Activated CD8-positive, alpha-beta memory T cell treated with anti-CD3 and anti-CD28 coated beads for 36 hours (primary cell): ENCODE results near the gene ZFAND3. TPM values are rescaled to one million over a fixed set of nuclear protein-coding genes. Genes with fewer than 3 reads are reported as not detected.

Experiments used
- CTCF ChIA-PET: fragments of 350-600 bp; sonication (Branson Sonifier 250); formaldehyde crosslinking; loops from one replicate; lab custom pipeline; 2021; ENCODE audit warnings: antibody characterized with exemption; lab: Charles Lee
- POLR2A ChIA-PET: fragments of 350-600 bp; sonication (Branson Sonifier 250); formaldehyde crosslinking; loops from one replicate; lab custom pipeline; 2021; ENCODE audit warnings: antibody characterized with exemption; lab: Charles Lee
- total RNA-seq, 2 experiments: library from RNA; stranded (reverse); gene quantifications; one replicate each; pipeline ENCODE4 v1.2.3, GENCODE V29; 2021

The ZFAND3 gene
- total RNA-seq, 2 experiments from 2014 or later: 29.3 TPM

DNA sequence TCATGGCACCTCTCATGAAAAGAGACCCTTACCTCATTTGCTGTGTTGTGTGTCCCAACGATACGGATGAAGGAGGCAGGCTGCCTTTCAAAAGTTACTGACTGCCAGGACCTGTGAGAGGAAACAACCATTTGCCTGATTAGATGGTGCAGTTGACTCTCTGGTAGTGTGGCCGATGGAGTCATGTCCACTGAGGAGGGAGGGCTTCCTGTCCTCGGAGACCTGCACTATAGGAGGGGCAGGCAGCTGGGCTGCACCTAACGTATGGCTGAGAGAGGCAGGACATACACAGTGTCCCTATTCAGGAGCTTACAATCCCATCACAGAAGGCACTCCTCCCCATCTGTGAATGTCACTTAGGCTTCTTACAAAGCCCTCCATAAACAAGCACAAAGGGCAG is 373.0 kb downstream of the ZFAND3 start:
- ChIA-PET POLR2A (no interaction called here), CTCF (no interaction called here)

DNA sequence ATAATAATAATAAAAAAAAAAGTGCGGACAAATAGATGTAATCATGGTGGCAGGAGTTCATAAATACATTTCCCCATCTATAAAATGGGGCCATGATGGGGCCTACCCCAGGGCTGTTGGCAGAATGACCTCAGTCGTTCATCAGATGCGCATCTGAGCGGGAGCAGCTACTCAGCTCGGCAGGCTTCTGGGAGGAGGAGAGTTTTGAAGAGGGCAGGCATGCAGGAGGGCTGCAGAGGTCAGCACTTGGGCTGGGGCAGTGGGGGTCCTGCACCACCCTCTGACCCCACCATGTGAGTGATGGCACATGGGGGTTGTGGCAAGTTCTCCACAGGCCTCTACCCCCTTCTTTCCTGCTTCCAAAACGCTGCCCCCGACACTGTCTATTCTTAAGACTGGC is 373.5 kb downstream of the ZFAND3 start:
- ChIA-PET POLR2A (no interaction called here), CTCF (no interaction called here)

DNA sequence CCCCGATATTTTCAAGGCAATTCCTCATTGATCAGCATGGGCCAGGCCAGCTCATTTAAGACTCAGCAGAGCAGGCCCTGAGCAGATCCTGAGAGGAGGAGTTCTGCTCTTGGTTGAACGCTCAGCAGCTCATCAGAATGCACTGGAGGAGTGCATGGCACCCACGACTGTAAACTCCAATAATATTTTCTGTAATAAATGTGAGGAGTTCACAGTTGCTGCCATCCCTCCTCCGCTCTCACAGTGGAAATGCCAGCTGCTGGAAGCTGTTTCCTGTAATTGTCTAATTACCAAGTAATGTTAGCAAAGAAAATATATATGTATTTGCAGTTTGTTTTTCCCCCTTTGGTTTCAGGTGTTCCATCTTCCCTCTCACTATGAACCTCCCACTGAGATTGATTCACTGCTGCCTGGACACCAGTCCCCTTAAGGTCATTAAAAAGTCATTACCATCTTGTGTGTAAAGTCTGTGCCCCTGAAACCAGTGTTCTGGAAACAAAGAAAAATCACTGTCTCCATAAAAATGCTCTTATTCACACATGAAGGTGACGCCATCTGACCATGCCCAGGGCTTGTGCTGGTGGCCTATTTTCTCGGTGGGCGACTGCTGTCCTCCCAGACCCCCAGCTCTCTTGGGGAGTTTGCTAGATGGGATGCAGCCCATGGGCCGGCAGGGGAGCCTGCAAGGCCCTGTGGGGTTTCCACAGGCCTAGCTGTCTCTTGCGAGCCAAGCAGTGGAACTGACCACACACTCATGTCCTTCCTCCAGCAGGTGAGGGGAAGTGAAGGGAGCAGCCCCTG is 374.2 kb downstream of the ZFAND3 start:
- POLR2A ChIA-PET: no interaction called here
- CTCF ChIA-PET: no interaction called here

DNA sequence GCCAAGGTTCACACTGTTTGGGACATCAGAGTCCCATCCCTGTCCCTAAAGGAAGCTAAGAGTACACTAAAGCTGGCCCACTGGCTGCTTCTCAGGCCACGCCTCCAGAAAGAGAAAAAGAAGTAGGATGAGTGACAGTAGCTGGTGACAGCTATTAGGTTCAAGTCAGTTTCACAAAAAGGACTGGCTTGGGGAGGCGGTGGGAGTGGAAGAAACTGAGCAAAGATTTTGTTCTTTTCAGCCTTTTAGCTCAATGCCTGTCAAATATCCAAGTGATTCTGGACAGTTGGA is 374.7 kb downstream of the ZFAND3 start:
- ChIA-PET POLR2A (no interaction called here), CTCF (no interaction called here)

DNA sequence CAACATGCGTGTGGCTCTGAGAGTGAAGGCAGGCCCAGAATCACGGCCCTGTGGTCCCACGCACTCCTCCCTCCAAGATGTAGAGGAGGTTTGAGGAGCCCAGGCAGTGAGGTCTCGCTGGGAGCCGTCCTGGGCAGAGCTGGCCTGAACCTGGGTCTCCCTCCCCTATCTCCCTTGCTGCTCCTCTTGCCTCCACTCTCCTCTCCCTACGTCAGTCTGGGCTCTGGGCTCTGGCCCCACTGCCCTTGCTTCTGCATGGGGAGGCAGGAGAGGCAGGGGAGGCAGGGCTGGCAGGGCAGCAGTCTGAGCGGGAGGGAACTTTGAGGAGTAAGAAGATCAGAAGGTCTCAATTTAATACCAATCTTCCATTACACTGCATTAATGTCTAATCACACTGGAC is 375.1 kb downstream of the ZFAND3 start:
- POLR2A ChIA-PET: no interaction called here
- CTCF ChIA-PET: no interaction called here

DNA sequence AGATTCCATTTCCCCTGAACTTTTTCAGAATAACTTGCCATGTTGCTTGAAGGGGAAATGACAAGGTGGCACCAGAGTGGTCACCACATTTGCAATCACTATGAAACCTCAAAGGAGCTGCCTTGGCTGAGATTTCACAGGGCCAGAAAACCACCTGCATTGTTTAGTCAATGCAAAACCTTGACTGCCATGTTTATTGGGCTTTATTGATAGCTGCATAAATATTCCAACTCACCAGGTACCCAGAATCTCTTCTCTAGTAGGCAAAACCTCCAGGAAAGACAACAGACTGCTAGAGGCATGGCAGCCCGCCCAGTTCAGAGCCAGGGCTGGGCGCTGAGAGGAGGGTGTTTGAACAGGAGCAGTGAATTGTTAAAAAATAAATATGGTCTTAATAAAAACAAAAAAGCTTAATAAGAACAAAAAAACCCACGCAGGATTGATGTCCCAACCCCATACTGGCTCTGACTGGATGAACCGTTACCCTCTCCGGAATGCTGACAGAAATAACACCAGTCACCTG is 375.6 kb downstream of the ZFAND3 start:
- CTCF ChIA-PET: no interaction called here
- POLR2A ChIA-PET: no interaction called here

DNA sequence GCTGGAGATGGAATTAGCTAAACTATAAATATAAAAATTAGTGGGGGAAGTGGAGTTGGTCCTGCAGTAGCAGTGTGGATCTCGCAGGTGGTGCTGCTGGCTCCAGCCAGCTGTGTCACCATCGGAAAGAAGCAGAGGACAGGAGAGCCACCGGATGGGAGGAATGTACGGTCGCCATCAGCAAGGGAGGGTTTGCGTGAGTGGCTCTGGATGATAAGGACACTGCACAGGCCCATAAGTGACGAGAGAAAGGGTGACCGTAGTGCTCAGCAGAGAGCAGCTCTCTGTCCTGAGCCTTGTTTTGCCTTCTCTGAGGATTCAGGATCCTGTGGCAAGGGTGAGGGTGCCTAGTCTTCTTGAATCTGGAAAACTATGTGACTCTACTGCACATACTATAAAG is 378.7 kb downstream of the ZFAND3 start:
- CTCF ChIA-PET: no interaction called here
- POLR2A ChIA-PET: no interaction called here

Other genes with a start within 250 kb of the ZFAND3 start
- gene MDGA1, start 121.8 kb upstream of the ZFAND3 start, total RNA-seq: 1 to 10 TPM; 1.6 to 3.4 TPM